IMR-90 (cell line): ENCODE data around the gene TEKT4. TPM values are rescaled to one million over a fixed set of nuclear protein-coding genes. Genes with fewer than 3 reads are reported as not detected.

ENCODE experiments used
- microRNA-seq, 2 experiments: library from miRNA; stranded (forward) in 1 of 2; unstranded in 1 of 2; fragments of 10-50 nt in 1 of 2; fragments of <30 nt in 1 of 2; gene quantifications in 1 of 2; microRNA quantifications in 1 of 2; one replicate each; pipeline versions ENCODE3 to v1.1.0; 2013 to 2020; ENCODE audit not compliant: insufficient read depth in 1 of 2, insufficient read length in 1 of 2, unreplicated experiment in 1 of 2
- polyA plus RNA-seq, 3 experiments: library from polyadenylated mRNA; depleted of rRNA; stranded (reverse); fragments of >200 nt; gene quantifications; 2 replicates each; pipeline ENCODE4 v1.2.3, GENCODE V29; 2012; ENCODE audit warnings: low replicate concordance in 1 of 3
- small RNA-seq, 5 experiments: library from RNA; depleted of rRNA; stranded (forward); fragments of <200 nt; gene quantifications; one replicate each; pipeline ENCODE3, GENCODE V24; 2012
- total RNA-seq: library from RNA; depleted of rRNA; stranded (reverse); fragments of >200 nt; gene quantifications from 2 replicates; pipeline ENCODE4 v1.2.3, GENCODE V29; 2012; rRNA removed

TEKT4 gene
- total and polyA plus RNA-seq, 2 of the 4 experiments (the other 2 are of a cell fraction): not detected

Small RNAs within 50 kb of the gene (microRNA-seq; reads per million reads assigned to microRNA genes)
- gene RNU6-1320P (ENCODE audit: insufficient read depth, insufficient read length): not detected

Small RNAs within 50 kb of the gene (small RNA-seq; reads per million reads assigned to genes)
- gene RNU6-1320P: 0 reads per million in 5 experiments

Other genes starting within 250 kb of the TEKT4 start
- gene MAL, start 154.3 kb downstream of the TEKT4 start, total RNA-seq: not detected in 2 replicates
- not detected in 2 replicates for gene MAL, start 154.3 kb downstream of the TEKT4 start, polyA plus RNA-seq (2012; rRNA removed)